Measurements from ENCODE around the gene SORCS2. TPM values are rescaled to one million over a fixed set of nuclear protein-coding genes. Genes with fewer than 3 reads are reported as not detected.

SORCS2 gene
- total RNA-seq, 1 experiment from 2014 or later, result 4.1 TPM

DNA sequence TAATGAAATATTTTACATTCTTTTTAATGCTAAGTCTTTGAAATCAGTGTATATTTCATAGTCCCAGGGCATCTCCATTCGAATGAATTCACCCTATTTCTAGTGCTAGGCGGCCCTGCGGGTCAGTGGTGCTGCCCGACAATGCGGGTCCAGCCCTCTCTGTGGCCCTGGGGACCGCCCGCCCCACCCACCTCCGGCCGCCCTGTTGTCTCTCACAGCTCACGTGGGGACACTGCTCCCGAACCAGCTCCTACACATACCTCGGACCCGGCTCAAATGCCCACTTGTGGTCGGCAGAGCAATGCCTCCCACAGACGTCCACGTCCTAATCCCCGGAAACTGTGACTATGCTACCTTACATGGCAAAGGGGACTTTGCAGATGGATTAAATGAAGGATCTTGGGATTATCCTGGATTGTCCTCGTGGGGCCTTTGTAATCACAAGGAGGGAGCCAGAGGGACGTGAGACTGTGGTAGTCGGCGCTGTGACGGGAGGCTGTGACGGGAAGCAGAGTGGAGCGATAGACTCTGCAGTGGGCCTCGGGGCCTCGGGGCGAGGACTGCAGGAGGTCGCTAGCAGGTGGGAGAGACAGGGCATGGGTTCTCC is 334.7 kb downstream of the SORCS2 start:
- Histone ChIP-seq H2AFZ (ENCODE audit: low read length) (no peak overlapping the region), H3K9me2 (replicated peaks; ENCODE audit: low read length) (no peaks in the 10 kb centered on the region), H3K9ac (ENCODE audit: low read length) (no peak overlapping the region), H3K79me2 (ENCODE audit: low read length) (no peaks in the 10 kb centered on the region), H3K4me1 (ENCODE audit: insufficient read depth, low read length) (no peaks in the 10 kb centered on the region), H3K4me3 (ENCODE audit: low read length) (no peak overlapping the region), H4K20me1 (ENCODE audit: low read length) (no peaks in the 10 kb centered on the region), H3K36me3 (ENCODE audit: low read depth, low read length) (no peaks in the 10 kb centered on the region), H3K4me2 (ENCODE audit: low read length) (no peak overlapping the region), H3K27me3 (ENCODE audit: low read length) (no peaks in the 10 kb centered on the region), H3F3A (ENCODE audit: low read length, unreplicated experiment) (no peaks in the 10 kb centered on the region), H3K9me3 (ENCODE audit: low read length) (no peaks in the 10 kb centered on the region), H3K27ac (ENCODE audit: low read length) (no peak overlapping the region)
- intact Hi-C loops (cut with micrococcal nuclease), result no loop called here
- TF ChIP-seq EZH2 (IDR thresholded peaks at IDR 0.05; ENCODE audit: low read length, unreplicated experiment), result no peak
- TF ChIP-seq, protein P1, sequence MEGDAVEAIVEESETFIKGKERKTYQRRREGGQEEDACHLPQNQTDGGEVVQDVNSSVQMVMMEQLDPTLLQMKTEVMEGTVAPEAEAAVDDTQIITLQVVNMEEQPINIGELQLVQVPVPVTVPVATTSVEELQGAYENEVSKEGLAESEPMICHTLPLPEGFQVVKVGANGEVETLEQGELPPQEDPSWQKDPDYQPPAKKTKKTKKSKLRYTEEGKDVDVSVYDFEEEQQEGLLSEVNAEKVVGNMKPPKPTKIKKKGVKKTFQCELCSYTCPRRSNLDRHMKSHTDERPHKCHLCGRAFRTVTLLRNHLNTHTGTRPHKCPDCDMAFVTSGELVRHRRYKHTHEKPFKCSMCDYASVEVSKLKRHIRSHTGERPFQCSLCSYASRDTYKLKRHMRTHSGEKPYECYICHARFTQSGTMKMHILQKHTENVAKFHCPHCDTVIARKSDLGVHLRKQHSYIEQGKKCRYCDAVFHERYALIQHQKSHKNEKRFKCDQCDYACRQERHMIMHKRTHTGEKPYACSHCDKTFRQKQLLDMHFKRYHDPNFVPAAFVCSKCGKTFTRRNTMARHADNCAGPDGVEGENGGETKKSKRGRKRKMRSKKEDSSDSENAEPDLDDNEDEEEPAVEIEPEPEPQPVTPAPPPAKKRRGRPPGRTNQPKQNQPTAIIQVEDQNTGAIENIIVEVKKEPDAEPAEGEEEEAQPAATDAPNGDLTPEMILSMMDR (conservative IDR thresholded peaks at IDR 0.05; ENCODE audit: low read depth, low read length), result no peak
- no peak for TF ChIP-seq EZH2phosphoT487 (IDR thresholded peaks at IDR 0.05; ENCODE audit: borderline replicate concordance, low read length)
- DNase-seq, result no peak
- no TSS peak for BruUV-seq (replicated peaks)
- no peak for ATAC-seq
- CTCF ChIA-PET, result no interaction called here
- POLR2A ChIA-PET (ENCODE audit: unreplicated experiment), result no interaction called here

DNA sequence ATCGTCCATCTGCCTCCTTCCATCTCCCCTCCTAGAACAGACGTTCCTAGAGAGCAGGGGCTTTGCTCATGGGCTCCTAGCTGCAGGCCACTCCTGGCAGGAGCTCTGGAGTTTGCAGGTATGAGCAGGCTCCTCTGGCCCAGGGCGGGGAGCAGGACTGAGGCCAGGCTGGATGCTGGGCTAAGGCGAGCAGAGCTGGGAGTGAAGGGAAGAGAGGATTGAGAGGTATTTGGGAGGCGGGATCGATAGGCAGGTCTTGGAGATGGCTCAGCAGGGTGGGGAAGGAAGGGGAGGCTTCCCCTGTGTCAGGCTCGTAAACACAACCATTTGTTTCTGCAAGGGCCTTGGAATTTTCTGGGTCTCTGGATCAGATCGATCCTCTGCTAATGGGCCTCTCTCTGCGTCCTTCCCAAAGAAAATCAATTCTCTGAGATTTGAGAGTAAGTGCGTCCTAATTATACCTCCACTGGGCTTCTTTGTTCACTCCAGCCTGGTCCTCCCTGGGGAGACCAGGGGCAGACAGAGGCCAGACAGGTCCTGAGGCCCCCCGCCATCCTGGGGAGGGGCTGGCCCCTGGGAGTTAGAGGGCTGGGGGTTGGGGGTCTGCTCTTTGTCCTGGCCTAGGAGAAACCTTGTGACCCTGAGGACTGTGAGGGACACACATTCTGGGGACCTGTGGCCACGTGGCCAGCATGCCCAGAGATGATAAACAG is 337.2 kb downstream of the SORCS2 start:
- POLR2A ChIA-PET (ENCODE audit: unreplicated experiment), result no interaction called here
- Histone ChIP-seq H3K4me3 (ENCODE audit: low read length) (no peak overlapping the region), H3F3A (ENCODE audit: low read length, unreplicated experiment) (no peaks in the 10 kb centered on the region), H3K9me3 (ENCODE audit: low read length) (no peaks in the 10 kb centered on the region), H3K9ac (ENCODE audit: low read length) (no peak overlapping the region), H4K20me1 (ENCODE audit: low read length) (no peaks in the 10 kb centered on the region), H2AFZ (ENCODE audit: low read length) (no peak overlapping the region), H3K4me2 (ENCODE audit: low read length) (no peak overlapping the region), H3K27me3 (ENCODE audit: low read length) (no peaks in the 10 kb centered on the region), H3K79me2 (ENCODE audit: low read length) (no peaks in the 10 kb centered on the region), H3K9me2 (replicated peaks; ENCODE audit: low read length) (no peaks in the 10 kb centered on the region), H3K36me3 (ENCODE audit: low read depth, low read length) (no peaks in the 10 kb centered on the region), H3K4me1 (ENCODE audit: insufficient read depth, low read length) (no peaks in the 10 kb centered on the region), H3K27ac (ENCODE audit: low read length) (no peak overlapping the region)
- ATAC-seq, result no peak; the same call in 1 of the 2 replicates
- CTCF ChIA-PET, result no interaction called here
- TF ChIP-seq EZH2phosphoT487 (IDR thresholded peaks at IDR 0.05; ENCODE audit: borderline replicate concordance, low read length), result no peak
- TF ChIP-seq EZH2 (IDR thresholded peaks at IDR 0.05; ENCODE audit: low read length, unreplicated experiment), result no peak
- TF ChIP-seq, protein P1 (conservative IDR thresholded peaks at IDR 0.05; ENCODE audit: low read depth, low read length), result no peak
- no TSS peak for BruUV-seq (replicated peaks)
- intact Hi-C loops (cut with micrococcal nuclease), result no loop called here
- no peak for DNase-seq

DNA sequence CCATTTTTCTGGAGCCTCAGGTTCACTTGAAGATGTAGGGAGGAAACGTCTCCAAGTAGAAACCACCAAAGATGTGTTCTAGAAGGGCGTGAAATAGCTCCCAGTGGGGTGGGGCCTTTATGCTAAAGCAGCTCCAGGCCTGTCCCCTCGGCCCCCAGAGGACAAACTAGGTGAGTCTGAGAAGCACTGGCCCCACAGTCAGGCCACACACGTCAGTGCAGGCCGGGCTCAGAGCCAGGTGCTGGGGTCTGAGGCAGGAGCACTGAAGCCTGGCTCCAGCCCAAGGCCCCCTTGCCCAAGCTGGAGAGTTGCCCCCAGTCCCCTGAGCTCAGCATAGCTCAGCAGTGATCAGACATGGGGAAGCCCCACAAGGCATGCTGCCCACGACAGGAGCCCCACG is 337.7 kb downstream of the SORCS2 start:
- Histone ChIP-seq H2AFZ (ENCODE audit: low read length) (no peak overlapping the region), H3F3A (ENCODE audit: low read length, unreplicated experiment) (no peaks in the 10 kb centered on the region), H3K27me3 (ENCODE audit: low read length) (no peaks in the 10 kb centered on the region), H3K4me1 (ENCODE audit: insufficient read depth, low read length) (no peaks in the 10 kb centered on the region), H3K9me3 (ENCODE audit: low read length) (no peaks in the 10 kb centered on the region), H3K9me2 (replicated peaks; ENCODE audit: low read length) (no peaks in the 10 kb centered on the region), H3K4me2 (ENCODE audit: low read length) (no peak overlapping the region), H3K79me2 (ENCODE audit: low read length) (no peaks in the 10 kb centered on the region), H3K36me3 (ENCODE audit: low read depth, low read length) (no peaks in the 10 kb centered on the region), H3K27ac (ENCODE audit: low read length) (no peak overlapping the region), H3K9ac (ENCODE audit: low read length) (no peak overlapping the region), H4K20me1 (ENCODE audit: low read length) (no peaks in the 10 kb centered on the region), H3K4me3 (ENCODE audit: low read length) (no peak overlapping the region)
- POLR2A ChIA-PET (ENCODE audit: unreplicated experiment), result no interaction called here
- ATAC-seq (no peak), DNase-seq (no peak)
- CTCF ChIA-PET, result no interaction called here
- no TSS peak for BruUV-seq (replicated peaks)
- TF ChIP-seq EZH2phosphoT487 (IDR thresholded peaks at IDR 0.05; ENCODE audit: borderline replicate concordance, low read length), result no peak
- TF ChIP-seq, protein P1 (conservative IDR thresholded peaks at IDR 0.05; ENCODE audit: low read depth, low read length), result no peak
- TF ChIP-seq EZH2 (IDR thresholded peaks at IDR 0.05; ENCODE audit: low read length, unreplicated experiment), result no peak
- intact Hi-C loops (cut with micrococcal nuclease), result no loop called here

Measured in PC-3 (cell line).